Mesendoderm (in vitro differentiated cells): ENCODE data around the gene SLIT3.
A peak's percentile ranks its signal among the peaks of the same experiment; 100 is the strongest.

Source experiments
- DNase-seq: peaks from one replicate; pipeline ENCODE4 v3.0.0; 2013
- H2AK5ac ChIP-seq: 2 replicates; pipeline ENCODE4 v1.6.1; 2013; ENCODE audit warnings: low read length, inconsistent platforms
- H2BK120ac ChIP-seq: 2 replicates; pipeline ENCODE4 v1.6.1; 2013; ENCODE audit warnings: low read depth, mild to moderate bottlenecking, low read length, moderate library complexity, mixed read lengths
- H2BK15ac ChIP-seq: replicated peaks from 2 replicates; pipeline ENCODE4 v1.6.1; 2013; ENCODE audit warnings: low read depth, mild to moderate bottlenecking, moderate library complexity
- H2BK5ac ChIP-seq: 2 replicates; pipeline ENCODE4 v1.6.1; 2013; ENCODE audit warnings: low read length, inconsistent platforms
- H3K18ac ChIP-seq: 2 replicates; pipeline ENCODE4 v1.6.1; 2013; ENCODE audit warnings: mild to moderate bottlenecking, low read length, mixed read lengths
- H3K23ac ChIP-seq: one replicate; pipeline ENCODE4 v1.6.1; 2013; ENCODE audit warnings: low read length
- H3K27ac ChIP-seq: 2 replicates; pipeline ENCODE4 v1.5.1; 2013; ENCODE audit warnings: low read depth, mild to moderate bottlenecking, inconsistent platforms, low read length, moderate library complexity
- H3K27me3 ChIP-seq: 2 replicates; pipeline ENCODE4 v1.6.1; 2013; ENCODE audit warnings: low read length, control low read depth, mild to moderate bottlenecking, inconsistent platforms; ENCODE audit not compliant: insufficient read depth, poor library complexity
- H3K36me3 ChIP-seq: 2 replicates; pipeline ENCODE4 v1.6.1; 2013; ENCODE audit warnings: low read length, inconsistent platforms; ENCODE audit not compliant: control insufficient read depth, insufficient read depth
- H3K4ac ChIP-seq: one replicate; pipeline ENCODE4 v1.6.1; 2013; ENCODE audit warnings: low read depth, mild to moderate bottlenecking, low read length, moderate library complexity
- H3K4me1 ChIP-seq: 2 replicates; pipeline ENCODE4 v1.6.1; 2013; ENCODE audit warnings: low read depth, low read length, inconsistent platforms; ENCODE audit not compliant: control insufficient read depth
- H3K4me2 ChIP-seq: 2 replicates; pipeline ENCODE4 v1.6.1; 2013; ENCODE audit warnings: low read length
- H3K4me3 ChIP-seq: 2 replicates; pipeline ENCODE4 v1.5.1; 2013; ENCODE audit warnings: mild to moderate bottlenecking, low read length
- H3K56ac ChIP-seq: one replicate; pipeline ENCODE4 v1.6.1; 2013; ENCODE audit warnings: low read length
- H3K79me1 ChIP-seq: 2 replicates; pipeline ENCODE4 v1.6.1; 2013; ENCODE audit warnings: low read length, inconsistent platforms
- H3K79me2 ChIP-seq: 2 replicates; pipeline ENCODE4 v1.6.1; 2013; ENCODE audit warnings: mild to moderate bottlenecking, low read length; ENCODE audit not compliant: control insufficient read depth, insufficient read depth
- H3K9ac ChIP-seq: 2 replicates; pipeline ENCODE4 v1.6.1; 2013; ENCODE audit warnings: low read length, inconsistent platforms
- H4K5ac ChIP-seq: one replicate; pipeline ENCODE4 v1.6.1; 2013; ENCODE audit warnings: low read length
- H4K8ac ChIP-seq: one replicate; pipeline ENCODE4 v1.6.1; 2013; ENCODE audit warnings: low read depth, mild to moderate bottlenecking, control low read depth, low read length, moderate library complexity
- WGBS: extraction: QIAGEN DNeasy Blood & Tissue Kit; methylation state at CpG from one replicate; pipeline ENCODE4 v1.1.7; 2013; ENCODE audit warnings: low lambda C conversion rate, missing lambda C conversion rate; ENCODE audit not compliant: insufficient coverage; ENCODE audit errors: extremely low coverage; 5-methylcytosine and 5-hydroxymethylcytosine counted together

The SLIT3 gene

GRCh38 chr5:168910874-168911273, 390.1 kb downstream of the SLIT3 start:
- H4K5ac ChIP-seq: no peak overlapping the region
- no peak overlapping the region for H3K27ac ChIP-seq
- WGBS: no CpG with 5 or more reads among the region's 6 CpGs
- no peak overlapping the region for H3K23ac ChIP-seq
- no peak overlapping the region for H4K8ac ChIP-seq
- no peaks in the 10 kb centered on the region for H3K4me1 ChIP-seq
- H3K56ac ChIP-seq: no peak overlapping the region
- H2BK15ac ChIP-seq: no peak overlapping the region
- H3K36me3 ChIP-seq: no peaks in the 10 kb centered on the region
- H2BK120ac ChIP-seq: no peak overlapping the region
- H3K79me2 ChIP-seq: no peaks in the 10 kb centered on the region
- H3K9ac ChIP-seq: no peak overlapping the region
- DNase-seq: no peak
- no peak overlapping the region for H3K4me3 ChIP-seq
- H3K79me1 ChIP-seq: no peaks in the 10 kb centered on the region
- no peaks in the 10 kb centered on the region for H3K27me3 ChIP-seq
- H3K4me2 ChIP-seq: no peak overlapping the region
- no peak overlapping the region for H2AK5ac ChIP-seq
- H3K4ac ChIP-seq: no peak overlapping the region
- H3K18ac ChIP-seq: no peak overlapping the region
- no peak overlapping the region for H2BK5ac ChIP-seq

GRCh38 chr5:168908207-168908606, 392.7 kb downstream of the SLIT3 start:
- no peak overlapping the region for H3K56ac ChIP-seq
- no peak overlapping the region for H4K5ac ChIP-seq
- H3K9ac ChIP-seq: no peak overlapping the region
- H3K27me3 ChIP-seq: no peaks in the 10 kb centered on the region
- no peak overlapping the region for H3K4me2 ChIP-seq
- H3K79me2 ChIP-seq: no peaks in the 10 kb centered on the region
- no peak overlapping the region for H3K4ac ChIP-seq
- no peak overlapping the region for H2BK5ac ChIP-seq
- H3K18ac ChIP-seq: no peak overlapping the region
- H4K8ac ChIP-seq: no peak overlapping the region
- no peak overlapping the region for H3K23ac ChIP-seq
- H3K79me1 ChIP-seq: no peaks in the 10 kb centered on the region
- H3K4me1 ChIP-seq: no peaks in the 10 kb centered on the region
- WGBS: no CpG with 5 or more reads among the region's 9 CpGs
- H2BK15ac ChIP-seq: no peak overlapping the region
- H2AK5ac ChIP-seq: no peak overlapping the region
- H3K27ac ChIP-seq: no peak overlapping the region
- no peak overlapping the region for H2BK120ac ChIP-seq
- H3K36me3 ChIP-seq: no peaks in the 10 kb centered on the region
- peak; percentile 70 for DNase-seq
- H3K4me3 ChIP-seq: no peak overlapping the region

GRCh38 chr5:168903061-168903460, 397.9 kb downstream of the SLIT3 start:
- H2AK5ac ChIP-seq: no peak overlapping the region
- H3K4ac ChIP-seq: no peak overlapping the region
- H3K79me2 ChIP-seq: no peaks in the 10 kb centered on the region
- H3K56ac ChIP-seq: no peak overlapping the region
- no CpG with 5 or more reads among the region's 2 CpGs for WGBS
- H2BK120ac ChIP-seq: no peak overlapping the region
- H3K36me3 ChIP-seq: no peaks in the 10 kb centered on the region
- no peak overlapping the region for H3K18ac ChIP-seq
- H3K27me3 ChIP-seq: no peaks in the 10 kb centered on the region
- no peaks in the 10 kb centered on the region for H3K79me1 ChIP-seq
- H3K27ac ChIP-seq: no peak overlapping the region
- H3K9ac ChIP-seq: no peak overlapping the region
- no peak overlapping the region for H3K4me2 ChIP-seq
- no peak overlapping the region for H3K4me3 ChIP-seq
- no peak overlapping the region for H4K8ac ChIP-seq
- no peak for DNase-seq
- H2BK15ac ChIP-seq: no peak overlapping the region
- H2BK5ac ChIP-seq: no peak overlapping the region
- no peak overlapping the region for H3K23ac ChIP-seq
- no peak overlapping the region for H4K5ac ChIP-seq
- no peaks in the 10 kb centered on the region for H3K4me1 ChIP-seq

GRCh38 chr5:168899673-168900072, 401.3 kb downstream of the SLIT3 start:
- Histone ChIP-seq H4K8ac (no peak overlapping the region), H3K4me3 (no peak overlapping the region), H3K36me3 (no peaks in the 10 kb centered on the region), H3K4ac (no peak overlapping the region), H3K79me1 (no peaks in the 10 kb centered on the region), H2BK5ac (no peak overlapping the region), H3K18ac (no peak overlapping the region), H2BK120ac (no peak overlapping the region), H3K4me1 (no peaks in the 10 kb centered on the region), H2BK15ac (no peak overlapping the region), H3K9ac (no peak overlapping the region), H2AK5ac (no peak overlapping the region), H3K27ac (no peak overlapping the region), H3K79me2 (no peaks in the 10 kb centered on the region), H3K23ac (no peak overlapping the region), H4K5ac (no peak overlapping the region), H3K27me3 (no peaks in the 10 kb centered on the region), H3K56ac (no peak overlapping the region), H3K4me2 (no peak overlapping the region)
- no CpG with 5 or more reads among the region's 3 CpGs for WGBS
- DNase-seq: no peak

GRCh38 chr5:168899264-168899663, 401.7 kb downstream of the SLIT3 start:
- H3K4me1 ChIP-seq: no peaks in the 10 kb centered on the region
- no CpG with 5 or more reads among the region's 4 CpGs for WGBS
- H3K4me2 ChIP-seq: no peak overlapping the region

GRCh38 chr5:168898247-168898911, 402.6 kb downstream of the SLIT3 start:
- H2AK5ac ChIP-seq: no peak overlapping the region
- H3K23ac ChIP-seq: no peak overlapping the region
- no peak overlapping the region for H2BK5ac ChIP-seq
- H3K4me3 ChIP-seq: no peak overlapping the region
- H4K5ac ChIP-seq: no peak overlapping the region
- H3K79me1 ChIP-seq: no peaks in the 10 kb centered on the region
- H3K4me1 ChIP-seq: no peaks in the 10 kb centered on the region
- H3K79me2 ChIP-seq: no peaks in the 10 kb centered on the region
- no peak overlapping the region for H4K8ac ChIP-seq
- H2BK15ac ChIP-seq: no peak overlapping the region
- H3K4ac ChIP-seq: no peak overlapping the region
- H3K36me3 ChIP-seq: no peaks in the 10 kb centered on the region
- H3K18ac ChIP-seq: no peak overlapping the region
- H3K9ac ChIP-seq: no peak overlapping the region
- H3K4me2 ChIP-seq: no peak overlapping the region
- H3K27ac ChIP-seq: no peak overlapping the region
- WGBS: no CpG with 5 or more reads among the region's 7 CpGs
- H2BK120ac ChIP-seq: no peak overlapping the region
- no peak overlapping the region for H3K56ac ChIP-seq
- no peaks in the 10 kb centered on the region for H3K27me3 ChIP-seq
- DNase-seq: no peak

More at GRCh38 chr5:168899264-168899663, 401.7 kb downstream of the SLIT3 start:
- no peak overlapping the region for H3K18ac ChIP-seq
- no peak overlapping the region for H2BK5ac ChIP-seq
- no peak overlapping the region for H3K56ac ChIP-seq
- no peak overlapping the region for H3K4ac ChIP-seq
- H3K36me3 ChIP-seq: no peaks in the 10 kb centered on the region
- H2BK120ac ChIP-seq: no peak overlapping the region
- H4K8ac ChIP-seq: no peak overlapping the region
- H3K9ac ChIP-seq: no peak overlapping the region
- no peak overlapping the region for H2BK15ac ChIP-seq
- no peak overlapping the region for H2AK5ac ChIP-seq
- no peak overlapping the region for H3K4me3 ChIP-seq
- DNase-seq: no peak
- H3K79me2 ChIP-seq: no peaks in the 10 kb centered on the region
- no peaks in the 10 kb centered on the region for H3K27me3 ChIP-seq
- no peak overlapping the region for H4K5ac ChIP-seq
- no peak overlapping the region for H3K23ac ChIP-seq
- no peak overlapping the region for H3K27ac ChIP-seq
- no peaks in the 10 kb centered on the region for H3K79me1 ChIP-seq
